ENCODE results near the gene MADCAM1. TPM values are rescaled to one million over a fixed set of nuclear protein-coding genes. Genes with fewer than 3 reads are reported as not detected.

Gene MADCAM1
- total RNA-seq, 1 donor from 2014 or later, result 1.2 TPM

DNA sequence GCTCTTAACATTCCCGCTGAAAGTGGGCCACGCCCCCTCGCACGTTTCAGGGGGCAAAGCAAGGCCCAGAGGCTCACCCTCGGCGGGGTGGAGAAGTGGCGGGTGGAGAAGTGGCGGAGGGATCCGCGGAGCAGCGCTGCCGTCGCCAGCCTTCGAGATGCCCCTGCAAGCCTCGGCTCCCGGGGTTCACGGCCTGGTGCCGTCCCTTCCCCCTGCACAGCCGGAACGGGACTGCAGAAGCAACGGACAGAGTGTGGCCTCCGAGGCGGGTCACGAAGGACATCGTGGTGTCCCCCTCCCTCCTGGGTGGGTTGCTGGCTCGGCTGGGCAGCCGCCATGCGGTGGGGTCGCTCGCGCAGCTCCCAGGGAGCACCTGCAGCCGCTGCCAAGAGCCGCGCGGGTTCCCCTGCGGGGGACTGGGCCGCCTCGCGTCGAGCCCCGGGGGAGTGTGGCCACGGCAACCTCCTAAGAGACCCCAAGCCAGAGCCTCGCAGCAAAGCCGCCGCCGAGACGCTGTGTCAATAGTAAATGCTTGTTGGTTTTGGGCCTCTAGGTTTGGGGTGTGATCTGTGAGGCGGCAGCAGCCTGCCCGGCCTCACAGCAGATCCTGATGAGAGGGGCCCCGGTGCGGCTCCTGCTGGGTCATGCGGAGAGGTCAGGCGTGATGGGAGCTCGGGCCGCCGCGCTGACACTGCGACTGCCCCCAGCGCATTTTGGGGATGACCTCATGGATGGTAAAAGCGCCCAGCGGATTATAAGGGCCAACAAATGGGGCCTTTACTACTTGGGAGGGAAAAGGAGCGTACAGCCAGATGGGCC is 16.5 kb downstream of the MADCAM1 start:
- Histone ChIP-seq H3K9me3 (no peaks in the 10 kb centered on the region), H3K4me3 (no peak overlapping the region), H3K36me3 (peaks cover 6% of the 10 kb centered on the region), H3K4me1 (peaks cover 32% of the 10 kb centered on the region), H3K27ac (no peak overlapping the region), H3K27me3 (no peaks in the 10 kb centered on the region)
- ATAC-seq (peak; percentile 34), DNase-seq (peak; percentile 86)
- intact Hi-C loops (cut with DNase I), result no loop called here
- TF ChIP-seq, protein P1, sequence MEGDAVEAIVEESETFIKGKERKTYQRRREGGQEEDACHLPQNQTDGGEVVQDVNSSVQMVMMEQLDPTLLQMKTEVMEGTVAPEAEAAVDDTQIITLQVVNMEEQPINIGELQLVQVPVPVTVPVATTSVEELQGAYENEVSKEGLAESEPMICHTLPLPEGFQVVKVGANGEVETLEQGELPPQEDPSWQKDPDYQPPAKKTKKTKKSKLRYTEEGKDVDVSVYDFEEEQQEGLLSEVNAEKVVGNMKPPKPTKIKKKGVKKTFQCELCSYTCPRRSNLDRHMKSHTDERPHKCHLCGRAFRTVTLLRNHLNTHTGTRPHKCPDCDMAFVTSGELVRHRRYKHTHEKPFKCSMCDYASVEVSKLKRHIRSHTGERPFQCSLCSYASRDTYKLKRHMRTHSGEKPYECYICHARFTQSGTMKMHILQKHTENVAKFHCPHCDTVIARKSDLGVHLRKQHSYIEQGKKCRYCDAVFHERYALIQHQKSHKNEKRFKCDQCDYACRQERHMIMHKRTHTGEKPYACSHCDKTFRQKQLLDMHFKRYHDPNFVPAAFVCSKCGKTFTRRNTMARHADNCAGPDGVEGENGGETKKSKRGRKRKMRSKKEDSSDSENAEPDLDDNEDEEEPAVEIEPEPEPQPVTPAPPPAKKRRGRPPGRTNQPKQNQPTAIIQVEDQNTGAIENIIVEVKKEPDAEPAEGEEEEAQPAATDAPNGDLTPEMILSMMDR (IDR thresholded peaks at IDR 0.05), result no peak

DNA sequence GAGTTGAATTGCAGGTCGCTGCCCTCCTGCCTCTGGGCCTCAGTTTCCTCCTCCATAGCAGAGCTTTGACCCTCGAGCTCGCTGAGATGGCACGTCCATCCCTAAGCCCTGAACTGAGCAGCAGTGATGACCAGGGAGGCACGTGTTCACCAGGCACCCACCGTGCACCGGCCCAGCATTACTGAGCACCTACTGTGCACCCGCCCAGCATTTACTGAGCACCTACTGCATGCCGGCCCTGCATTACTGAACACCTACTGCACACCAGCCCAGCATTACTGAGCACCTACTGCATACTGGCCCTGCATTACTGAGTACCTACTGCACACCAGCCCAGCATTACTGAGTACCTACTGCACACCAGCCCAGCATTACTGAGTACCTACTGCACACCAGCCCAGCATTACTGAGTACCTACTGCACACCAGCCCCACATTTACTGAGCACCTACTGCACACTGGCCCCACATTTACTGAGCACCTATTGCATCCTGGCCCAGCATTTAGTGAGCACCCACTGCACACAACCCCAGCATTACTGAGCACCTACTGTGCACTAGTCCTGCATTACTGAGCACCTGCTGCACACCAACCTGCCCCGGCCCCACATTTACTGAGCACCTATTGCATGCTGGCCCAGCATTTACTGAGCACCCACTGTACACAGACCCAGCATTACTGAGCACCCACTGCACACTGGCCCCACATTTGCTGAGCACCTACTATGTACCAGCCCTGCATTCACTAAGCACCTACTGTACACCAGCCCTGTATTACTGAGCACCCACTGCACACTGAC is 17.3 kb downstream of the MADCAM1 start:
- peaks cover 6% of the 10 kb centered on the region for H3K36me3 ChIP-seq
- H3K4me1 ChIP-seq, result peaks cover 24% of the 10 kb centered on the region
- intact Hi-C loops (cut with DNase I), result no loop called here
- ATAC-seq (no peak), DNase-seq (no peak)
- no peak overlapping the region for H3K4me3 ChIP-seq
- no peaks in the 10 kb centered on the region for H3K9me3 ChIP-seq
- no peaks in the 10 kb centered on the region for H3K27me3 ChIP-seq
- TF ChIP-seq, protein P1 (IDR thresholded peaks at IDR 0.05), result no peak
- H3K27ac ChIP-seq, result no peak overlapping the region

DNA sequence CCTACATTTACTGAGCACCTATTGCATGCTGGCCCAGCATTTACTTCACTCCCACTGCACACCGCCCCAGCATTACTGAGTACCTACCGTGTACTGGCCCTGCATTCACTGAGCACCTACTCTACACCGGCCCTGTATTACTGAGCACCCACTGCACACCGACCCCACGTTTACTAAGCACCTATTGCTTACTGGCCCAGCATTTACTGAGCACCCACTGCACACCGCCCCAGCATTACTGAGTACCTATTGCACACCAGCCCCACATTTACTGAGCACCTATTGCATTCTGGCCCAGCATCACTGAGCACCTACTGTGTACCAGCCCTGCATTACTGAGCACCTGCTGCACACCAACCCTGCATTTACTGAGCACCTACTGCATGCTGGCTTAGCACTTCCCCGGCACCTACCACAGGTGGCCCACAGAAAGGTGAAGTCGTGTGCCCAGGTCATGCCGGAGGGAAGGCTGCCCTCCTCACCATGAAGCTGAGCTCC is 17.9 kb downstream of the MADCAM1 start:
- no peak for DNase-seq
- H3K4me1 ChIP-seq, result peaks cover 20% of the 10 kb centered on the region
- intact Hi-C loops (cut with DNase I), result no loop called here

DNA sequence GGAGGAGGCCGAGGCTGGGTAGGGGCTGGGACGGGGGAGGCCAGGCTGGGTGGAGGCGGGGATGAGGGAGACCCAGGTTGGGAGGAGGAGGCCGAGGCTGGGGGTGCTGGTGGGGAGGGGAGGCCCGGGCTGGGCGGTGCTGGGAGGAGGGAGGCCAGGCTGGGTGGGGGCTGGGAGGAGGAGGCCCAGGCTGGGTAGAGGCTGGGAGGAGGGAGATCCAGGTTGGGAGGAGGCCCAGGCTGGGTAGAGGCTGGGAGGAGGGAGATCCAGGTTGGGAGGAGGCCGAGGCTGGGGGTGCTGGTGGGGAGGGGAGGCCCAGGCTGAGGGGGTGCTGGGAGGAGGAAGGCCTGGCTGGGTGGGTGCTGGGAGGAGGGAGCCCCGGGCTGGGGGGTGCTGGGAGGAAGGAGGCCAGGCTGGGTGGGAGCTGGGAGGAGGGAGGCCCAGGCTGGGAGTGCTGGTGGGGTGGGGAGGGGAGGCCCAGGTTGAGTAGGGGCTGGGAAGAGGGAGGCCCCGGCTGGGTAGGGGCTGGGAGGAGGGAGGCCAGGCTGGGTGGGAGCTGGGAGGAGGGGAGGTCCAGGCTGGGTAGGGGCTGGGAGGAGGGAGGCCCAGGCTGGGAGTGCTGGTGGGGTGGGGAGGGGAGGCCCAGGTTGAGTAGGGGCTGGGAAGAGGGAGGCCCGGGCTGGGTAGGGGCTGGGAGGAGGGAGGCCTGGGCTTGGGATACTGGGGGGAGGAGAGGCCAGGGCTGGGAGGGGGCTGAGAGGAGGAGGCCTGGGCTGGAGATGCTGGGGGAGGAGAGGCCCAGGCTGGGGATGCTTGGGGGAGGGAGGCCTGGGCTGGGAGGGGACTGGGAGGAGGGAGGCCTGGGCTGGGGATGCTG is 21.7 kb downstream of the MADCAM1 start:
- TF ChIP-seq, protein P1 (IDR thresholded peaks at IDR 0.05), result no peak
- no peaks in the 10 kb centered on the region for H3K9me3 ChIP-seq
- H3K27me3 ChIP-seq, result no peaks in the 10 kb centered on the region
- intact Hi-C loops (cut with DNase I), result no loop called here
- ATAC-seq, result peak; percentile 4
- no peak overlapping the region for H3K4me3 ChIP-seq
- H3K36me3 ChIP-seq, result no peaks in the 10 kb centered on the region
- no peaks in the 10 kb centered on the region for H3K4me1 ChIP-seq
- DNase-seq, result no peak
- no peak overlapping the region for H3K27ac ChIP-seq

More for the DNA sequence above, 17.9 kb downstream of the MADCAM1 start:
- TF ChIP-seq, protein P1 (IDR thresholded peaks at IDR 0.05), result no peak
- no peak overlapping the region for H3K27ac ChIP-seq
- ATAC-seq, result no peak
- no peaks in the 10 kb centered on the region for H3K9me3 ChIP-seq
- no peaks in the 10 kb centered on the region for H3K27me3 ChIP-seq
- peaks cover 6% of the 10 kb centered on the region for H3K36me3 ChIP-seq
- H3K4me3 ChIP-seq, result no peak overlapping the region

DNA sequence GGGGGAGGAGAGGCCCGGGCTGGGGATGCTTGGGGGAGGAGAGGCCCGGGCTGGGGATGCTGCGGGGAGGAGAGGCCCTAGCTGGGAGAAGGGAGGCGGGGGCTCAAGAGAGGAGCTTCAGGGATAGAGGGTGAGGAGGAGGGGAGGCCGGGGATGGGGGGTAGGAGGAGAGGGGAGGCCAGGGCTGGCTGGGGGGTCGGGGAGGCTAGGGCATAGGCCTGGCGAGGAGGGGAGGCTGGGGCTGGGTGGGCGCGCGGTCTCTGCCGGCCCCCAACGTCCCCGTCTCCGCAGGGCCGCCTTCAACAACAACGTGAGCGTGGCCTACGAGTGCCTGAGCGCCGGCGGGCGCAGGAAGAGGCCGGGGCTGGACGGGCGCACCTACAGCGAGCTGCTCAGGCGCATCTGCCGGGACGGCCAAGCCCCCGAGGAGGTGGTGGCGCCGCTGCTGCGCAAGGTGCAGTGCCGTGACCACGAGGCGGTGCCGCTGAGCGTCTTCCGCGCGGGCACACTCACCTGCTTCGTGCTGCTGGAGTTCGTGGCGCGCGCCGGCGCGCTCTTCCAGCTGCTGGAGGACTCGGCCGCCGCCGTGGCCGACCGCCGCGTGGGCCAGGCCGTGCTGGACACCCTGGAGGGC is 22.4 kb downstream of the MADCAM1 start:
- TF ChIP-seq, protein P1 (IDR thresholded peaks at IDR 0.05), result no peak
- H3K36me3 ChIP-seq, result no peaks in the 10 kb centered on the region
- H3K27ac ChIP-seq, result no peak overlapping the region
- H3K9me3 ChIP-seq, result no peaks in the 10 kb centered on the region
- peak; percentile 52 for ATAC-seq
- intact Hi-C loops (cut with DNase I), result no loop called here
- H3K4me3 ChIP-seq, result no peak overlapping the region
- DNase-seq, result no peak
- H3K4me1 ChIP-seq, result no peaks in the 10 kb centered on the region
- no peaks in the 10 kb centered on the region for H3K27me3 ChIP-seq
